GM10847 (cell line): Measurements from ENCODE around the gene GPR26.

Source experiments
- POLR2A ChIP-seq: IDR thresholded peaks from 2 replicates; pipeline ENCODE4 v1.6.1; 2011; ENCODE audit not compliant: insufficient read length; ENCODE audit errors: extremely low read depth

GPR26 gene

GRCh38 chr10:123675811-123676210, 9.7 kb downstream of the GPR26 start:
- TF ChIP-seq POLR2A: no peak

- TF ChIP-seq POLR2A: no peak
Measured at GRCh38 chr10:123677556-123677955, 11.4 kb downstream of the GPR26 start.

- no peak for TF ChIP-seq POLR2A
Measured at GRCh38 chr10:123678376-123678775, 12.2 kb downstream of the GPR26 start.

GRCh38 chr10:123681285-123681684, 15.1 kb downstream of the GPR26 start:
- no peak for TF ChIP-seq POLR2A

- no peak for TF ChIP-seq POLR2A
Measured at GRCh38 chr10:123682477-123682876, 16.3 kb downstream of the GPR26 start.

GRCh38 chr10:123683459-123683858, 17.3 kb downstream of the GPR26 start:
- no peak for TF ChIP-seq POLR2A

GRCh38 chr10:123683865-123684264, 17.7 kb downstream of the GPR26 start:
- TF ChIP-seq POLR2A: no peak

GRCh38 chr10:123685260-123685659, 19.1 kb downstream of the GPR26 start:
- TF ChIP-seq POLR2A: no peak

GRCh38 chr10:123687758-123688157, 21.6 kb downstream of the GPR26 start:
- no peak for TF ChIP-seq POLR2A

GRCh38 chr10:123689880-123690279, 23.7 kb downstream of the GPR26 start:
- no peak for TF ChIP-seq POLR2A

GRCh38 chr10:123703195-123703790, 37.1 kb downstream of the GPR26 start:
- no peak for TF ChIP-seq POLR2A

GRCh38 chr10:123704076-123704475, 37.9 kb downstream of the GPR26 start:
- no peak for TF ChIP-seq POLR2A

- no peak for TF ChIP-seq POLR2A
Measured at GRCh38 chr10:123704812-123705211, 38.7 kb downstream of the GPR26 start.

GRCh38 chr10:123706236-123706635, 40.1 kb downstream of the GPR26 start:
- TF ChIP-seq POLR2A: no peak

GRCh38 chr10:123715546-123715945, 49.4 kb downstream of the GPR26 start:
- TF ChIP-seq POLR2A: no peak

- TF ChIP-seq POLR2A: no peak
Measured at GRCh38 chr10:123717336-123717735, 51.2 kb downstream of the GPR26 start.

GRCh38 chr10:123718544-123719060, 52.4 kb downstream of the GPR26 start:
- no peak for TF ChIP-seq POLR2A
